Stimulated activated CD4-positive, alpha-beta T cell treated with anti-CD3 and anti-CD28 coated beads, Interleukin-4, amount 100 ng/mL, for 4 hours (primary cell): Measurements from ENCODE around the gene GRHPR.
"Not testable (repeated sequence)": the region's sequence is repeated elsewhere in the genome, so short reads cannot be mapped to it uniquely, and the experiment has no call there.

Experiments
- DNase-seq, 2 experiments: peaks; one replicate each; pipeline ENCODE4 v3.0.0-alpha.2; 2020

The GRHPR gene

DNA sequence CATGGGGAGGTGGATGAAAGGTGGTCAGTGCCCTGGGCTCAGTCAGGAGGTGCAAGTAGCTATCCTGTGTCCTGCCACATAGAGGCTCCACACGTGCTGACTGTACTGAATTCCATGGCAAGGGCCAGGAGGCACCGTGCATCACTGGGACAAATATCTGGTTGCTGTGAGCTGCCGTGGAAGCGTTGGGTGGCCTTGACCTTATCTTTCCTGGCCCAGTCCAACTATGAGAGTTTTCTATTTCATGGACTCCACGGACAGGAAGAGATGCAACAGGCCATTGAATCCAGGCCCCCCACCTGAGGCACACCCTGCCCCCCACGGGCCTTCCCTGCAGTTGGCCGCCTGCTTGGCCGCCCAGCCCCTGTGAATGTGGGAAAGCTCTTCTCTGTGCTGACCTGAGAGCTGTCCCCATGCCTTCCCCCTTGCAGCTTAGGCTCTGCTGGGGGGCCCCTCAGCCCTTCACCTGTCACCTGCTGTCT lies 1.7 kb downstream of the GRHPR start:
- no peak for DNase-seq

DNA sequence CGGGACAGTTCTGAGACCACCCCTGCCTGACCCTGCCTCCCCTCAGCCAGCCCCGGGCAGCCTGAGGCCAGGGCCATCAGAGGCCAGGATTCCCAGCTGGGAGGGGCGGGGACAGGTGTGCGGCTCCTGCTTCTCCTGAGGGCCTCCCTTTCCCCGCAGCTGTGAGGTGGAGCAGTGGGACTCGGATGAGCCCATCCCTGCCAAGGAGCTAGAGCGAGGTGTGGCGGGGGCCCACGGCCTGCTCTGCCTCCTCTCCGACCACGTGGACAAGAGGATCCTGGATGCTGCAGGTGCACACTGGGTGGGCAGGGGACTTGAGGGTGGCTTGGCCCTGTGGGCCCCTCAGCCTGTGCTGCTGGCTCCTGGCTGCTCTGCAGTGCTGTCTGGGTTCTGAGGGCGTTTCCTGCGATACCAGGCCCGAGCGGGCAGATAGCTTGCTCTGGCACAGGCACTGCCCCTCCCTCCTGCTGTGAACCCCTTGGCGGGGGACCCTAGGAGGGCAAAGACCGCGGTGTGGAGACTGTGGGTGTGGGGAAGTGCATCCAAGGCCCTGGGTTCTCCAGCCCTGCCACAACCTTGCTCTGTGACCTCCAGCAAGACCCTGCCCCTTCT lies 2.3 kb downstream of the GRHPR start:
- DNase-seq, result no peak

DNA sequence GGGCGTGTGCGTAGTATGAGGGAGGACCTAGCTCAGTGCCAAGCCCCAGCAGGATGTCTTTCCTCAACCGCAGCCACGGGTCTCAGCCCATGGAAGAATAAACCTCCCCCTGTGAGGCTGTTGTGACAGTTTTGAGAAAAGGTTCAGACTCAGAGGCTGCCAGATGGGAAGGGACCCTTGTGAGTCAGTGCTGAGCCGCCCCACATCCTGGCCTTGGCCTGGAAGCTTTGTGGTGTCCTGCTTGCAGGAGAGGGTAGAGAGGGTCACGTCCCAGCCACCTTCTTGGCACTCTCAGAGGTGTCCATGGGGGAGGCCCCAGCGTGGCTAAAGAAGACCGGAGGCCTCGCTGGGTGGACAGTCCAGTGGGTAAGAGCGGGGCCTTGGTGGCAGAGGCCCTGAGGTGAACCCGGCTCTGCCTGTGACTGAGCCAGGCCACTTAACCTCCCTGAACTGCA lies 2.8 kb downstream of the GRHPR start:
- no peak for DNase-seq

DNA sequence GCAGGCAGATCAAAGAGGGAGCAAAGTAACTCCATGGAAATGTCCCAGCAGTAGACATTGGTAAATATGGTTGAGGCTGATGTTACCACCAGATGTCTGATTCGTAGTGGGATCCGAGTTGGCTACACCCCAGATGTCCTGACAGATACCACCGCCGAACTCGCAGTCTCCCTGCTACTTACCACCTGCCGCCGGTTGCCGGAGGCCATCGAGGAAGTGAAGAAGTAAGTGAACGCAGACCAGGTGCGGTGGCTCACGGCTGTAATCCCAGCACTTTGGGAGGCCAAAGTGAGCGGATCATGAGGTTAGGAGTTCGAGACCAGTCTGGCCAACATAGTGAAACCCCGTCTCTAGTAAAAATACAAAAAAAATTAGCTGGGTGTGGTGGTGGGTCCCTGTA lies 3.9 kb downstream of the GRHPR start:
- not testable (repeated sequence) for DNase-seq

DNA sequence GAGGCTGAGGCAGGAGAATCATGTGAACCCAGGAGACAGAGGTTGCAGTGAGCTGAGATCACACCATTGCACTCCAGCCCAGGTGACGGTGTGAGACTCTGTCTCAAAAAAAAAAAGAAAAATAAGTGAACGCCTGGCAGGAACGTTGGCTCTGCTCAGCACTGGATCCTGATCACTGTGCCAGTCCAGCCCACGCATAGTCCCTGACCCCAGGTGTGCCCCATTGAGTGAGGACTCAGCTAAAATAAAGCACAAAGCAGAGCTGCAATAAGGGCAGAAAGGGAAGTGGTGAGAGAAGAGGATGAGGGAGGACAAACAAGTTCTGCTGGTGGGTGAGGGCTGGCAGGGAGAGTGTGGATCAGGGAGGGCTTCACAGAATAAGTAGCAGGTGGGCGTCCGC lies 4.3 kb downstream of the GRHPR start:
- DNase-seq, result no peak

DNA sequence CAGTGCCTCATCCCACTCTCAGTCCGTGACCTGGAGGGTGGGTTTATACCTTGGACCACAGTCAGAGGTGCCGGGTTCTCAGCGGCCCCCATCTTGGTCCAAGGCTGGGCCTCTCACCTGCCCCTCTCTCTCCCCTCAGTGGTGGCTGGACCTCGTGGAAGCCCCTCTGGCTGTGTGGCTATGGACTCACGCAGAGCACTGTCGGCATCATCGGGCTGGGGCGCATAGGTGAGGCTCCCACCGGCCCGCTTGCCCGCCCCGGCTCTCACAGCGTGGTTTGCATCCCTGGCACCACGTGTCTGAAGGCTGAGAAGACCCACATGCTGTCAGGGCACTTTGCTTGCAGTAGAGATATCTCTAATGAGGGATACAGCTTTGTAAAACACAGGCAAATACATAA lies 5.8 kb downstream of the GRHPR start:
- no peak for DNase-seq

DNA sequence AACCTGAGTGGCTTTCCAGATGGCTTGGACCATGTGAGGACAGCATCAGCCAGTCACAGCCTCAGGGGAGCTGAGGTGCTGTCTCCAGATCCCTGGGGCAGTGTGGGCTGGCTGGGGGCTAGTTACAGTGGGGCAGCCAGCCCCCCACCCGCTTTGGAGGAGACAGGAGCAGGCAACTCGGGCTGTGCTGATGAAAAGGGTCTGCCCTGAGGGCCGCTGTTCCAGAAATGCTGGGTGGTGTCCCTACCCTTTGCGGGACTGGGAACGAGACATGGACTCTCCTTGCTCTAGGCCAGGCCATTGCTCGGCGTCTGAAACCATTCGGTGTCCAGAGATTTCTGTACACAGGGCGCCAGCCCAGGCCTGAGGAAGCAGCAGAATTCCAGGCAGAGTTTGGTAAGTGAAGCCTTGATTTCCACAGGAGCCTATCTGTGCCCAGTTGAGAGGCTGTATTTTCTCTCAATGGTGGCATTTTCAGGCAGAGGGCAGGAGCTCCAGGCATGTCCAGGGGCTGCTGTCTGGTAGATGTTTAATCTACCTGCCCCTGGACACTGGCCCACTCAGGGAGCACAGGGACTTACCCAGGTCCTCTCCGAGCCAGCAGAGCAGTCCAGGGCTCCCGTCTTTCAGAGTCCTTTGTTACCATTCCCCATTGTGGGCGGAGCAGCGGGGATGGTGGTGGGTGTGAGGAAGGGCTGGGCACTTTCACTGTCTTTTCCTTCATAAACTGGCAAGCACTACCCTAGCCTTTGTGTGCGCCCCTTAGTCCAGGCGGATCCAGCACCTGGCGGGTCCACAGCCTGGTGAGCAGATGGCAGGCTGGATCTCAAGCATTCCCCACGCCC lies 7.2 kb downstream of the GRHPR start:
- no peak for DNase-seq

DNA sequence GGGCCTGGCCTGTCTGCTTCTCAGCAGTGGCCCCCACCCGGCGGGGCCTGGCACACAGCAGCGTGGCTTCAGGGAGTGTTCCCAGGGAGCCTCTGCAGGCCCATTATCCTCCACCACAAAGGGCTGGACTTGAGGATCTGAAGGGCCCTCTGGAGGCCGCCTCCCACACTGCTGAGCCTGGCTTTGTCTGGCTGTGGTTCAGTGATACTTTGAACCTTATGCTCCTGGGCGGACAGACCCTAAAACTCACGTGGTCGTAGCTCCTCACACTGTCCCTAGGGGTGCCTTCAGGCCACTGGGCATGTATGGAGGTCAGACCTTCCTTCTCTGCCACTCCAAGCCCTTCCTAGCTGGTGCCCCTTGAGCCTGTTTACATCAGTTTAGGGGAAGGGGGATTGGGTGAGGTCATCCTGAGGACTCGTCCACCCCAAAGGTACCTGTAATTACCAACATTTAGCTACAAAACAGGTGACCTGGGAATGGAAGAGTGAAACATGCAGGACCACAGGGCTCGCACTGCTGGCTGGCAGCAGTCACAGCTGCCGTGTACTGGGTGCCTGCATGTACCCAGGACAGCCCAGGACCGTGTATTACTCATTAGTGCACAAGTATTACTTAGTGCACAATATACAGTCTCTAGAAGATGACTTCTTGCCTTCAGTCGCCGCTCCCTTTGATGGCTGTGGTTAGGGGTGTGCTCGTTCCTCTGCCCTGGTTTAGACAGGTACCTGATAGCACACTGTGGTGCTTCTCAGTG lies 8.5 kb downstream of the GRHPR start:
- DNase-seq, result no peak

DNA sequence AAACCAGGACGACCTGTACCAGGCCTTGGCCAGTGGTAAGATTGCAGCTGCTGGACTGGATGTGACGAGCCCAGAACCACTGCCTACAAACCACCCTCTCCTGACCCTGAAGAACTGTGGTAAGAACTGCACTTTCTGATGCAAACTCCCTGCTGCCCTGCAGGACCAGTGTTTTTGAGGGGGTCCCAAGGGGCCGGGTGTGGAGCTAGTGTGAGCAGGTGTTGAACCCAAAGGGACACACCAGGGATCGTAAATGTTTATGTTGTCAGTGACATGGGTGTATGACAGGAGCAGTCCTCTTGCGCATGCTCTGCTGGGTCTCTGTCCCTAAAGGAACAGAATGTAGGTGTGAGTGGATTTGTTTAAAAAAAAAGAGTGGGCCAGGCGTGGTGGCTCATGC lies 9.5 kb downstream of the GRHPR start:
- DNase-seq, result no peak

DNA sequence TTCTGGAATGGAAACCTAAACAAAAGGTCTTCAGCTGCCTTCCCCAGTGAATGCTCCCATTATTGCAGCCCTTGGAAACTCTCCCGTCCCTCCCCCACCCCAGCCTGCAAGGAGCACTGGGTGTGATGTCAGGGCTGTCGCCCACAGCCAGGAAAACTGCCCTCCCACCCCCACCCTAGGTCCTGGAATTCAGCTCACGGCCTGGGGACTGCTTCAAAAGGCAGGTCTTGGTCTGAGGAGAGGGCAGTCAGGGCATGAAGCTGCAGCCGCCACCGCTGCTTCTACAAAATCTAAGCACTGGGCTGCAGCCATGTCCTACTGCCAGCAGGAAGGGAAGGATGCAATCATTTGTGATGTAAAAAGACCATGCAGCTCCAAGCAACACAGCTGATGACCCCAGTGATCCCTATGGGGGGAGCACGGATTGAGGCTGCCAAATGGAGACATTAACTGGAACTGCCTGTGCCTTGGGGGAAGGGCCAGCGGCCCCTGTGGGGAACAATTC lies 11.4 kb downstream of the GRHPR start:
- no peak for DNase-seq

DNA sequence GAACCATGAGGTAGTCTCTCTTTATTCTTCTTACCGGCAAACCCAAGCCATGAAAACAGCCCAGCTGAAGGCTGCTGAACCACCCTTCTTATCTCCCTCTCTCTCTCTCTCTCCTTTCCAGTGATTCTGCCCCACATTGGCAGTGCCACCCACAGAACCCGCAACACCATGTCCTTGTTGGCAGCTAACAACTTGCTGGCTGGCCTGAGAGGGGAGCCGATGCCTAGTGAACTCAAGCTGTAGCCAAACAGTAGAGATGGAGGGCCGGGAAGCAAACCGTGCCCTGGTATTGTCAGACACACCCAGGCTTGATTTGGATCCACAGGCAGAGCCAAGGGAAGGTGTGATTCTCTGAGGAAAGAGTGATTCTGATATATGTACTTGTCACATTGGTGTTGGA lies 14.0 kb downstream of the GRHPR start:
- no peak for DNase-seq

DNA sequence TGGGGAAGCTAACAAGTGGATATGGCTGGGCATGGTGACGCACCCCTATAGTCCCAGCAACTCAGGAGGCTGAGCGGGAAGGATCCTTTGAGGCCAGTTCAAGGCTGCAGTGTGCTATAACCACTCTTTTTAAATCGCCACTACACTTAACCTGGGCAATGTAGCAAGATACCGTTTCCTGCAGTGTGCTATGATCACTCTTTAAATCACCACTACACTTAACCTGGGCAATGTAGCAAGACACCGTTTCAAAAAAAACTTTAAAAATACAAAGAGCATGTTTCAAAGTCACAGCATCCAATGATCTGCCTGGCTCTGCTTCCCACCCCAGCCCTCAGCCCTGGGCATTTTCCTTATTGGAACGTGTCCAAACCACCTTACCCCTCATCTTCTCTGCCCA lies 14.5 kb downstream of the GRHPR start:
- no peak for DNase-seq

DNA sequence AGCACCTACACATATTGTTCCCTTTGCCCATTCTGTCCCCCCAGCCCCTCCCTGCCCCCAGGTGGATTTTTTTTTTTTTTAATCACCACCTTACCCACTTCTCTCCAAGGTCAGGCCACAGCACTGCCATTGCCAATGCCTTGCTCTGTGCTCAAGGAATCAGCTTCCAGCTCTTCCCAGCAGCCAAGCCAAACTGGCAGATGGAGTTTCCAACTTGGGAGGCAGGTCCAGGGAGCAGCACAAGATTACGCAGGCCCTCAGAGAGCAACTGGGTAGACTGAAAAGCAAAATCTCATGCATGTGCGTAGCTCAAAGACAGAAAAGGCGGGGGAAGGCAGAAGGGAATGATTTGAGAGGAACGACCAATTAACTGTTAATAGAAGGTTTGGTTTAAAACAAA lies 15.1 kb downstream of the GRHPR start:
- DNase-seq, result no peak

DNA sequence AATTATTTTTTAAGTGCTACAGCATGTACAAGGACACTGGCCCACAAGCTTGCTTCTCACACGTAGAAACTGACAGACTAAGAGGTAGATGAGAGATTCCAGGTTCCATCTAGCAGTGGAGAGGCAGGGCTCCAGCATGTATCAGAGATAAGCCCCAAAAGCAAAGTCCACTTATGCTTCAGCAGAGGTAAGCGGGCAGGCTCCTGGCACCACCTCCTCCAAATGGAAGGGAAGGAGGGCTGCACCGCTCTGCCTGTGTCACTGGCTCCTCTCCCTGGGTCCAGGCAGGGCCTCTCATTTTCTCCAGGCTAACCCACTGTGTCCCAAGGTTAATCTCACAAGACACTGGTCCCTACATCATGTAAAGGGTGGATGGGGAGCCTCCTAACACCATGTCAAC lies 15.9 kb downstream of the GRHPR start:
- no peak for DNase-seq

DNA sequence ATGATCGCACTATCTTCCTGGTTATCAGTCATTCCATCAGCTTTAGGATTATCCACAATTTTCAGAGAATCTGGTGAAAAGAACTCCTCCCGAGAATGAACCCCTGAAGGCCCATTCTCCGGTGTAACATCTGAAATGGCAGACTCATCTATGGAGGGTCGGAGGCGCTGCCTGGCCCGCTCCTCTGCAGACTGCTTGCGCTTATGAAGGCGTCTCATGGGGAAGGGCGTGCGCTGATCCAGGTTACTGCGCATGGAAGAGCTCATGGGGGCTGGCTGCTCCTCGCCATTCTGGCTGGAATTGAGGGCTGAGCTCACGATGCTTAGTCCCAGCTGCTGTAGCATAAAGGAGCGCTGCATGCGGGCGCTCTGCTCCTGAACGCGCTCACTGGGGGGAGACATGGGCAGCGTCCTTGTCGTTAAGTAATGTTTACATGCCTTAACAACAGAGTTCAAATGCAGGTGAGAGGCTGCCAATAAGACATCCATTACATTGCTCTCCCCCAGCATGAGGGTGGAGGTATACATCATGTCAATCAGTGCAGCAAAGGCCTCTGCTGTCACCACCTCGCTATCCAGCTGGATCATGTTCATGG lies 19.4 kb downstream of the GRHPR start:
- DNase-seq, result no peak

DNA sequence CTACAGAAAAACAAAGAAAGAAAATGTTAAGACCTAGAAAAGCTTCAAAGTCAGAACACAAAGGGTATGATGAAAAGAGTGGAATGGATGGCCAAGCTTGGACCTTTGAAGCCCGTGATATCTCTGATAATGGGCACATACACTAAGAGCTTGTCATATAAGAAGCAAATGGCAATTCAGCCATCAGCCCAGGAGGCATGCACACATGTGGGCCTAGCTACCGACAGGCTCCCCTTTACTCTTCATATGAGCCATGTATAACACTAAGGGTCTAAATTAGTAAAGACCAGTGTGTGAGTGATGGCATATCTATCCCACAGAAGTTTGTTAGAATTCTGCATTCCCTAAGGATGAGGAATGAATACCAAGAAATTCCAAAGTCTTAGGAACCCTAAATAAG lies 20.1 kb downstream of the GRHPR start:
- DNase-seq, result no peak

DNA sequence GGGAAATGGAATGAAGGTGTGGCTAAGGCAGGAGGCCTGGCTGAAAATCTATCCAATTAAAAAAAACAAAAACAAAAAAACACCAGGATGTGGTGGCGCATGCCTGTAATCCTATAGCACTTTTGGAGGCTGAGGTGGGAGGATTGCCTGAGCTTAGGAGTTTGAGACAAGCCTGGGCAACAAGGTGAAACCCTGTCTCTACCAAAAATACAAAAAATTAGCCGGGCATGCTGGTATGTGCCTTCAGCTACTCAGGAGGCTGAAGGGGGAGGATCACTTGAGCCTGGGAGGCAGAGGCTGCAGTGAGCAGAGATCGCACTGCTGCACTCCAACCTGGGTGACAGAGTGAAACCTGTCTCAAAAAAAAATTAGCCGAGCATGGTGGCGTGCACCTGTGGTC lies 21.1 kb downstream of the GRHPR start:
- DNase-seq, result no peak

DNA sequence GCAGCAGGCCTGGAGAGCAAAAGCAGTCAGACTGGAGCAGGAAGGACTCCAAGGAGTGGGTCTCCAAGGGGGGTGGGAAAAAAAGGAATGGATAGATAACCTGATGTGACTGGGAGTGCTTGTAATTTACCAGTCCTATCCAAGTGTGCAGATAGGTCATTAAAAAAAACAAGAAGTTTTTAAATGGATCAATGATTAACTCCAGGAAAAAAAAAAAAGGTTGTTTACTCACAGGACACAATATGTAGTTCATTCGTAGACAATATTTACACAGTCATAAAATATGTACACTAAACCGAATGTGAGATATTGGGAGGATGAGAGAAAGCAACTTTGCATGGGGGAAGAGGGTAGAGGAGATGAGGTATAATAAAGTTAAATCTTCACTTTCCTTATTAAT lies 22.4 kb downstream of the GRHPR start:
- no peak for DNase-seq

DNA sequence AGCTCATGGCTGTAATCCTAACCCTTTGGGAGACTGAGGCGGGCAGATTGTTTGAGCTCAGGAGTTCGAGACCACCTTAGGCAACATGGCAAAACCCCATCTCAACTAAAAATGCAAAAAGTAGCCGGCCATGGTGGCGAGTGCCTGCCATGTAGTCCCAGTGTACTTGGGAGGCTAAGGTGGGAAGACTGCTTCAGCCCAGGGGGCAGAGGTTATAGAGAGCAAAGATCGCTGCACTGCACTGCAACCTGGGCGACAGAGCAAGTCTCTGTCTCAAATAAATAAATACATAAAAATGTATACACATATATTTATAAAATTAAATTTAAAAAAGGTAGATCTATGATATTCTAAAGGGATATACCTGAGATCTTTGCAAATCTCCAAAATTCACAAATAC lies 23.3 kb downstream of the GRHPR start:
- no peak for DNase-seq

DNA sequence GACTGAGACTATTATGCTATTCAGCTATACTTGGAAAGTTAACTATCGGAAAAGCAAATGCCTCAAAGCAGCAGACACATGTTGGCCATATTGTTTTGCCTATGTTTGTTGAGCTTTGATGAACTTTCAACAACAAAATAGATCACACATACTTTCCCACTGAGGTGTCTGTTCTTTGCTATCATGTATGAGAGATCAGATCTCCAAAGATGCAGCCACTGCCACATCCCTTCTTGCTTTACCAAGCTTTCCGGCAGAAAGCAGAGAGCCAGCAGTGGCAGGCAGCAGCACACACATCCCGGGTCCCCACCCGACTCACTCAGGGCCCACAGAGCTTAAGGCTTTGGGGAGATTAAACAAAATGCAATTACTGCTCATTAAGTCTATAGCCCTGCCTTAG lies 23.9 kb downstream of the GRHPR start:
- DNase-seq, result no peak

DNA sequence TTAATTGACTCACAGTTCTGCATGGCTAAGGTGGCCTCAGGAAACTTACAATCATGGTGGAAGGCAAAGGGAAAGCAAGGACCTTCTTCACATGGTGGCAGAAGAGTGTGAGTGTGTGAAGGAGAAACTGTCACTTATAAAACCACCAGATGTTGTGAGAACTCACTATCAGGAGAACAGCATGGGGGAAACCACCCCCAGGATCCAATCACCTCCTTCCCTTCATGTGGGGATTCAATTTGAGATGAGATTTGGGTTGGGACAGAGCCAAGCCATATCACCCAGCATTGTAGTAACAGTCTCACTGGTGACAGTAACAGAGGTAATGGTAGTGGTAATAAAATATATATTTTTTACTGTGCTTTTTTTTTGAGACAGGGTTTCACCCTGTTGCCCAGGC lies 24.6 kb downstream of the GRHPR start:
- no peak for DNase-seq

DNA sequence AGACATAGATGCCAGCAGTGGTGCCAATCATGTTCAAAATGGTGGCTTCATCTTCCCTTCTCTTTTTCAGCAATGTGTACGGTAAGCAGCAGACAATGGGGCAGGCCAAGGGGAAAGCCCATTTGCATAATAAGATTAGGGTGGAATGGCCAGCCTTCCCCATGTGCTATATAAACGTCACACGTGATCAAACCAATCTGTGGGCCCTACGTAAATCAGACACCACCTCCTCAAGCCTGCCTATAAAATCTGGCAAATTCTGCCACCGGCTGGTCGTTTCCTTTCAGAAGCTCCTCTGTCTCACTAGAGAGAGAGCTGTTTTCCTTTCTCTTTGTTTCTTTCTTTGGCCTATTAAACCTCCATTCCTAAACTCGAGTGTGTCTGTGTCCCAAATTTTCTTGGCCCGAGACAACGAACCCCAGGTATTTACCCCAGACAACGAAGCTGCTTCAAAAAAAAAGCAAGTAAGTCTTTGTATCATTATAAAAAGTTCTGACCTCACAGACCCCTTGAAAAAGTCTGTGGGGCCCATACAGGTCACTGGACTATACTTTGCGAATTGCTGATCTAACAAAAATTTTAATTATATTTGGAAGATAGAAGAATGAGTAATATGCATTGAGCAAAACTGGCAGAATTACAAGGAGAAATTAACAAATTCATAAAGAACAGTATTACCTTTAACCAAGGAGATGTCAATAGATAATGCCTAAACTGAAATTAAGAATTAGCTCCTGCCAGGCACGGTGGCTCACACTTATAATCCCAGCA lies 27.6 kb downstream of the GRHPR start:
- DNase-seq, result no peak
